ENCODE results near the gene ALPL.

ALPL gene

GRCh38 chr1:21587602-21587953, 78.4 kb downstream of the ALPL start:
- Histone ChIP-seq H3K4me2 (ENCODE audit: low read length) (peak overlapping the region; percentile 22), H3K4me1 (ENCODE audit: control insufficient read depth, insufficient read depth, low read length) (peaks cover 42% of the 10 kb centered on the region), H3K9ac (ENCODE audit: low read depth, low read length) (peak overlapping the region; percentile 7), H3K9me3 (replicated peaks; ENCODE audit: low read length) (no peaks in the 10 kb centered on the region), H3K27me3 (ENCODE audit: control insufficient read depth, insufficient read depth, low read length) (no peaks in the 10 kb centered on the region), H3K36me3 (ENCODE audit: insufficient read depth, low read length) (no peaks in the 10 kb centered on the region), H3K4me3 (ENCODE audit: low read length) (no peak overlapping the region)

- Histone ChIP-seq H3K9ac (ENCODE audit: low read depth, low read length) (no peak overlapping the region), H3K4me3 (ENCODE audit: low read length) (no peak overlapping the region), H3K36me3 (ENCODE audit: insufficient read depth, low read length) (no peaks in the 10 kb centered on the region), H3K4me2 (ENCODE audit: low read length) (no peak overlapping the region), H3K9me3 (replicated peaks; ENCODE audit: low read length) (no peaks in the 10 kb centered on the region), H3K27me3 (ENCODE audit: control insufficient read depth, insufficient read depth, low read length) (no peaks in the 10 kb centered on the region), H3K4me1 (ENCODE audit: control insufficient read depth, insufficient read depth, low read length) (peaks cover 42% of the 10 kb centered on the region)
These were observed 80.4 kb downstream of the ALPL start for GRCh38 chr1:21589618-21590017.

- no peak overlapping the region for H3K4me2 ChIP-seq (ENCODE audit: low read length)
- peaks cover 36% of the 10 kb centered on the region for H3K4me1 ChIP-seq (ENCODE audit: control insufficient read depth, insufficient read depth, low read length)
- no peak overlapping the region for H3K9ac ChIP-seq (ENCODE audit: low read depth, low read length)
- H3K4me3 ChIP-seq (ENCODE audit: low read length) = no peak overlapping the region
- H3K27me3 ChIP-seq (ENCODE audit: control insufficient read depth, insufficient read depth, low read length) = no peaks in the 10 kb centered on the region
- H3K36me3 ChIP-seq (ENCODE audit: insufficient read depth, low read length) = no peaks in the 10 kb centered on the region
- H3K9me3 ChIP-seq (replicated peaks; ENCODE audit: low read length) = no peaks in the 10 kb centered on the region
These were observed 81.1 kb downstream of the ALPL start for GRCh38 chr1:21590126-21590880.

- H3K9ac ChIP-seq (ENCODE audit: low read depth, low read length) = no peak overlapping the region
- no peak overlapping the region for H3K4me2 ChIP-seq (ENCODE audit: low read length)
- no peaks in the 10 kb centered on the region for H3K36me3 ChIP-seq (ENCODE audit: insufficient read depth, low read length)
- H3K4me1 ChIP-seq (ENCODE audit: control insufficient read depth, insufficient read depth, low read length) = peaks cover 30% of the 10 kb centered on the region
- no peak overlapping the region for H3K4me3 ChIP-seq (ENCODE audit: low read length)
- no peaks in the 10 kb centered on the region for H3K9me3 ChIP-seq (replicated peaks; ENCODE audit: low read length)
- no peaks in the 10 kb centered on the region for H3K27me3 ChIP-seq (ENCODE audit: control insufficient read depth, insufficient read depth, low read length)
These were observed 81.7 kb downstream of the ALPL start for GRCh38 chr1:21590934-21591333.

- H3K4me2 ChIP-seq (ENCODE audit: low read length) = no peak overlapping the region
- no peak overlapping the region for H3K4me3 ChIP-seq (ENCODE audit: low read length)
- H3K36me3 ChIP-seq (ENCODE audit: insufficient read depth, low read length) = no peaks in the 10 kb centered on the region
- no peaks in the 10 kb centered on the region for H3K9me3 ChIP-seq (replicated peaks; ENCODE audit: low read length)
- no peaks in the 10 kb centered on the region for H3K27me3 ChIP-seq (ENCODE audit: control insufficient read depth, insufficient read depth, low read length)
- H3K4me1 ChIP-seq (ENCODE audit: control insufficient read depth, insufficient read depth, low read length) = peaks cover 17% of the 10 kb centered on the region
- H3K9ac ChIP-seq (ENCODE audit: low read depth, low read length) = no peak overlapping the region
These were observed 83.1 kb downstream of the ALPL start for GRCh38 chr1:21592086-21592865.

- Histone ChIP-seq H3K4me2 (ENCODE audit: low read length) (no peak overlapping the region), H3K9ac (ENCODE audit: low read depth, low read length) (no peak overlapping the region), H3K36me3 (ENCODE audit: insufficient read depth, low read length) (no peaks in the 10 kb centered on the region), H3K9me3 (replicated peaks; ENCODE audit: low read length) (no peaks in the 10 kb centered on the region), H3K4me3 (ENCODE audit: low read length) (no peak overlapping the region), H3K4me1 (ENCODE audit: control insufficient read depth, insufficient read depth, low read length) (peaks cover 12% of the 10 kb centered on the region), H3K27me3 (ENCODE audit: control insufficient read depth, insufficient read depth, low read length) (no peaks in the 10 kb centered on the region)
These were observed 84.0 kb downstream of the ALPL start for GRCh38 chr1:21593231-21593630.

GRCh38 chr1:21594501-21594900, 85.3 kb downstream of the ALPL start:
- no peak overlapping the region for H3K9ac ChIP-seq (ENCODE audit: low read depth, low read length)
- no peak overlapping the region for H3K4me2 ChIP-seq (ENCODE audit: low read length)
- H3K4me1 ChIP-seq (ENCODE audit: control insufficient read depth, insufficient read depth, low read length) = peaks cover 12% of the 10 kb centered on the region
- H3K9me3 ChIP-seq (replicated peaks; ENCODE audit: low read length) = no peaks in the 10 kb centered on the region
- peaks cover 7% of the 10 kb centered on the region for H3K27me3 ChIP-seq (ENCODE audit: control insufficient read depth, insufficient read depth, low read length)
- H3K4me3 ChIP-seq (ENCODE audit: low read length) = no peak overlapping the region
- H3K36me3 ChIP-seq (ENCODE audit: insufficient read depth, low read length) = no peaks in the 10 kb centered on the region

GRCh38 chr1:21594935-21595897, 86.0 kb downstream of the ALPL start:
- peaks cover 6% of the 10 kb centered on the region for H3K4me1 ChIP-seq (ENCODE audit: control insufficient read depth, insufficient read depth, low read length)
- no peaks in the 10 kb centered on the region for H3K9me3 ChIP-seq (replicated peaks; ENCODE audit: low read length)
- H3K9ac ChIP-seq (ENCODE audit: low read depth, low read length) = no peak overlapping the region
- no peak overlapping the region for H3K4me2 ChIP-seq (ENCODE audit: low read length)
- H3K27me3 ChIP-seq (ENCODE audit: control insufficient read depth, insufficient read depth, low read length) = peaks cover 14% of the 10 kb centered on the region
- no peak overlapping the region for H3K4me3 ChIP-seq (ENCODE audit: low read length)
- H3K36me3 ChIP-seq (ENCODE audit: insufficient read depth, low read length) = no peaks in the 10 kb centered on the region

GRCh38 chr1:21596174-21596573, 87.0 kb downstream of the ALPL start:
- peaks cover 15% of the 10 kb centered on the region for H3K27me3 ChIP-seq (ENCODE audit: control insufficient read depth, insufficient read depth, low read length)
- no peak overlapping the region for H3K4me3 ChIP-seq (ENCODE audit: low read length)
- no peaks in the 10 kb centered on the region for H3K9me3 ChIP-seq (replicated peaks; ENCODE audit: low read length)
- no peaks in the 10 kb centered on the region for H3K4me1 ChIP-seq (ENCODE audit: control insufficient read depth, insufficient read depth, low read length)
- no peak overlapping the region for H3K9ac ChIP-seq (ENCODE audit: low read depth, low read length)
- H3K36me3 ChIP-seq (ENCODE audit: insufficient read depth, low read length) = no peaks in the 10 kb centered on the region
- no peak overlapping the region for H3K4me2 ChIP-seq (ENCODE audit: low read length)

- no peaks in the 10 kb centered on the region for H3K4me1 ChIP-seq (ENCODE audit: control insufficient read depth, insufficient read depth, low read length)
- no peak overlapping the region for H3K4me3 ChIP-seq (ENCODE audit: low read length)
- H3K4me2 ChIP-seq (ENCODE audit: low read length) = no peak overlapping the region
- H3K36me3 ChIP-seq (ENCODE audit: insufficient read depth, low read length) = no peaks in the 10 kb centered on the region
- peaks cover 15% of the 10 kb centered on the region for H3K27me3 ChIP-seq (ENCODE audit: control insufficient read depth, insufficient read depth, low read length)
- H3K9ac ChIP-seq (ENCODE audit: low read depth, low read length) = no peak overlapping the region
- H3K9me3 ChIP-seq (replicated peaks; ENCODE audit: low read length) = no peaks in the 10 kb centered on the region
These were observed 87.4 kb downstream of the ALPL start for GRCh38 chr1:21596628-21597027.

GRCh38 chr1:21597753-21598152, 88.5 kb downstream of the ALPL start:
- Histone ChIP-seq H3K36me3 (ENCODE audit: insufficient read depth, low read length) (no peaks in the 10 kb centered on the region), H3K4me1 (ENCODE audit: control insufficient read depth, insufficient read depth, low read length) (no peaks in the 10 kb centered on the region), H3K4me3 (ENCODE audit: low read length) (no peak overlapping the region), H3K9me3 (replicated peaks; ENCODE audit: low read length) (no peaks in the 10 kb centered on the region), H3K4me2 (ENCODE audit: low read length) (no peak overlapping the region), H3K27me3 (ENCODE audit: control insufficient read depth, insufficient read depth, low read length) (peaks cover 25% of the 10 kb centered on the region), H3K9ac (ENCODE audit: low read depth, low read length) (no peak overlapping the region)

All from skeletal muscle satellite cell (primary cell).